Trophoblast cell (in vitro differentiated cells and primary cell): ENCODE measurements around the gene ZNF831.

Experiments
- DNase-seq, 2 donors: peaks; one replicate each; pipeline ENCODE4 v3.0.0-alpha.2; 2016
- H2AFZ ChIP-seq: 2 replicates; pipeline ENCODE4 v1.6.1; 2013; ENCODE audit warnings: low read length, moderate library complexity, mild to moderate bottlenecking; ENCODE audit not compliant: insufficient read depth, poor library complexity
- H2AK5ac ChIP-seq: 2 replicates; pipeline ENCODE4 v1.6.1; 2013; ENCODE audit warnings: mild to moderate bottlenecking, low read length
- H2BK120ac ChIP-seq: 2 replicates; pipeline ENCODE4 v1.6.1; 2013; ENCODE audit warnings: low read length, mild to moderate bottlenecking, moderate library complexity; ENCODE audit not compliant: insufficient read depth, poor library complexity
- H2BK12ac ChIP-seq: 2 replicates; pipeline ENCODE4 v1.6.1; 2013; ENCODE audit warnings: mild to moderate bottlenecking, low read length, moderate library complexity
- H2BK5ac ChIP-seq: 2 replicates; pipeline ENCODE4 v1.6.1; 2013; ENCODE audit warnings: low read length, low read depth, moderate library complexity, mild to moderate bottlenecking; ENCODE audit not compliant: poor library complexity
- H3K14ac ChIP-seq: 2 replicates; pipeline ENCODE4 v1.6.1; 2013; ENCODE audit warnings: mild to moderate bottlenecking, low read length
- H3K18ac ChIP-seq: 2 replicates; pipeline ENCODE4 v1.6.1; 2013; ENCODE audit warnings: mild to moderate bottlenecking, low read length
- H3K23ac ChIP-seq: 2 replicates; pipeline ENCODE4 v1.6.1; 2013; ENCODE audit warnings: low read length
- H3K27ac ChIP-seq: 2 replicates; pipeline ENCODE4 v1.5.1; 2013; ENCODE audit warnings: low read depth, mild to moderate bottlenecking, inconsistent platforms, low read length, moderate library complexity
- H3K27me3 ChIP-seq: 2 replicates; pipeline ENCODE4 v1.6.1; 2013; ENCODE audit warnings: inconsistent platforms, mild to moderate bottlenecking, low read length, moderate library complexity; ENCODE audit not compliant: insufficient read depth
- H3K36me3 ChIP-seq, 2 experiments: 1 replicate in 1 of 2; 2 replicates in 1 of 2; pipeline ENCODE4 v1.6.1; 2013; ENCODE audit warnings: low read length in 2 of 2, mild to moderate bottlenecking in 2 of 2, moderate library complexity in 1 of 2; ENCODE audit not compliant: insufficient read depth in 2 of 2, control insufficient read depth in 1 of 2
- H3K4ac ChIP-seq: 2 replicates; pipeline ENCODE4 v1.6.1; 2013; ENCODE audit warnings: low read depth, mild to moderate bottlenecking, low read length, moderate library complexity
- H3K4me1 ChIP-seq, 2 experiments: 1 replicate in 1 of 2; 2 replicates in 1 of 2; pipeline ENCODE4 v1.6.1; 2013; ENCODE audit warnings: low read length in 2 of 2, mild to moderate bottlenecking in 2 of 2, moderate library complexity in 1 of 2; ENCODE audit not compliant: insufficient read depth in 2 of 2, control insufficient read depth in 1 of 2
- H3K4me2 ChIP-seq: 2 replicates; pipeline ENCODE4 v1.6.1; 2013; ENCODE audit warnings: inconsistent platforms, mild to moderate bottlenecking, low read length, moderate library complexity
- H3K4me3 ChIP-seq: 2 replicates; pipeline ENCODE4 v1.5.1; 2013; ENCODE audit warnings: mild to moderate bottlenecking, low read depth, low read length, inconsistent platforms
- H3K79me1 ChIP-seq: one replicate; pipeline ENCODE4 v1.6.1; 2013; ENCODE audit warnings: low read length
- H3K79me2 ChIP-seq: 2 replicates; pipeline ENCODE4 v1.6.1; 2013; ENCODE audit warnings: low read length, mild to moderate bottlenecking; ENCODE audit not compliant: control insufficient read depth, insufficient read depth, poor library complexity
- H3K9ac ChIP-seq: 2 replicates; pipeline ENCODE4 v1.6.1; 2013; ENCODE audit warnings: mild to moderate bottlenecking, low read length
- H3K9me3 ChIP-seq: 2 replicates; pipeline ENCODE4 v1.6.1; 2013; ENCODE audit warnings: low read depth, mild to moderate bottlenecking, control low read depth, inconsistent platforms, low read length; ENCODE audit not compliant: insufficient read depth
- H4K12ac ChIP-seq: 2 replicates; pipeline ENCODE4 v1.6.1; 2013; ENCODE audit warnings: low read depth, mild to moderate bottlenecking, low read length, moderate library complexity
- H4K8ac ChIP-seq: 2 replicates; pipeline ENCODE4 v1.6.1; 2013; ENCODE audit warnings: low read depth, mild to moderate bottlenecking, low read length, moderate library complexity
- H4K91ac ChIP-seq: one replicate; pipeline ENCODE4 v1.6.1; 2013; ENCODE audit warnings: low read depth, mild to moderate bottlenecking, low read length, moderate library complexity
- WGBS: extraction: QIAGEN DNeasy Blood & Tissue Kit; methylation state at CpG from one replicate; pipeline ENCODE4 v1.1.7; 2013; ENCODE audit warnings: missing lambda C conversion rate; ENCODE audit not compliant: insufficient read length, insufficient coverage; ENCODE audit errors: extremely low coverage; 5-methylcytosine and 5-hydroxymethylcytosine counted together

ZNF831 gene

DNA sequence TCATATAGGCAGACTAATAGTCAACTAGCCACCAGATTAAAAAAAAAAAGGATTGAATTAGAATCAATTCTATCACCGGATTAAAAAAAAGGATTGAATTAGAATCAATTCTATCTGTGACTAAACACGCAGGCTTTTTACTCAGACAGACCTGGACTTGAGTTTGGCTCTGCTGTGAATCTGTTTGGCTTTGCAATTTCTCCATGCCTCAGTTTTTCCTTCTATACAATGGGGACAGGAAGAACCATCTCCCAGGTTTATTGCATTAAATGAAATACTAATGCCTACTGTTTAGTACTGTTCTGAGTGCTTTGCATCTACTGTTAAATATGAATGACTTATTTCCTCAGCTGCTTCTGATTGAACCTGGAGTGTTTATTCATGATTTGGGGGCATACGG, 106.8 kb downstream of the ZNF831 start:
- Histone ChIP-seq H4K91ac (no peak overlapping the region), H2BK120ac (no peak overlapping the region), H2BK12ac (no peak overlapping the region), H3K4me1 (no peaks in the 10 kb centered on the region), H3K23ac (no peak overlapping the region), H3K18ac (no peak overlapping the region), H3K4me2 (no peak overlapping the region), H2AFZ (no peak overlapping the region), H4K12ac (no peak overlapping the region), H2AK5ac (no peak overlapping the region), H3K36me3 (no peaks in the 10 kb centered on the region), H4K8ac (no peak overlapping the region), H3K9ac (no peak overlapping the region), H3K27ac (no peak overlapping the region), H3K27me3 (no peaks in the 10 kb centered on the region), H3K4me3 (no peak overlapping the region), H3K4ac (no peak overlapping the region), H3K79me2 (no peaks in the 10 kb centered on the region), H3K14ac (no peak overlapping the region), H3K79me1 (no peaks in the 10 kb centered on the region), H3K9me3 (no peaks in the 10 kb centered on the region), H2BK5ac (no peak overlapping the region)
- no peak for DNase-seq
- WGBS = no CpG with 5 or more reads among the region's 3 CpGs

DNA sequence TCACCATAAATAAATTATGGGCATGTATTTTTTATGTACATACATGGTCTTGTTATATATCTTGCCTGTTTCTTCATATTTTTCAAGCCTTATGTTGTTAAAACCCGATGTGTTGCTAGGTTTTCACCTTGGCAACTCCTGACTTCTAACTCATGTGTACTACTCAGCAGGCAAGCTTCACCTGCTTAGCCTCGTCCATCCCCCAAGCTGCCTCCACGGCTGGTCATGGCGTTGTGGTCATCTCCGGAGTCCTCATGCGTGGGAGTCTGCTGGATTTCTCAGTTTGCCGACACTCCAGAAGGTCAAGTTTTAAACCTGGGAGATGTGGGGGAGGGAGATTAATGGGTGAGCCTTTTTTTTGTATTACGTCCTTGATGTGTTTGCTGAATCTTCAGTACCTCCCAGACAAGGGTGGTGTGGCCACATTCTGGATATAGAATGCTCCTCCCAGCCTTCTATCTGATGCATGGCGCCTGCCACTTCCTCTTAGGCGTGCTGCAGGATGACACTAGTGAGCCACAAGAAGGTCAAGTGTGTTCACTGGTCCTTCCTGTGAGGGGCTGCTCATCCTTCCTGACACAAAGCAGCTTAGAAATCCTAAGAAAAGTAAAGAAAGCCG, 110.2 kb downstream of the ZNF831 start:
- Histone ChIP-seq H3K9me3 (no peaks in the 10 kb centered on the region), H4K12ac (no peak overlapping the region), H2BK5ac (no peak overlapping the region), H3K79me2 (no peaks in the 10 kb centered on the region), H3K4me1 (no peaks in the 10 kb centered on the region), H2AFZ (no peak overlapping the region), H3K18ac (no peak overlapping the region), H3K27me3 (no peaks in the 10 kb centered on the region), H3K36me3 (no peaks in the 10 kb centered on the region), H3K14ac (no peak overlapping the region), H3K27ac (no peak overlapping the region), H3K4ac (no peak overlapping the region), H3K23ac (no peak overlapping the region), H2BK120ac (no peak overlapping the region), H4K91ac (no peak overlapping the region), H3K79me1 (no peaks in the 10 kb centered on the region), H2AK5ac (no peak overlapping the region), H3K9ac (no peak overlapping the region), H4K8ac (no peak overlapping the region), H3K4me3 (no peak overlapping the region), H3K4me2 (no peak overlapping the region), H2BK12ac (no peak overlapping the region)
- WGBS = no CpG with 5 or more reads among the region's 11 CpGs
- DNase-seq = no peak

DNA sequence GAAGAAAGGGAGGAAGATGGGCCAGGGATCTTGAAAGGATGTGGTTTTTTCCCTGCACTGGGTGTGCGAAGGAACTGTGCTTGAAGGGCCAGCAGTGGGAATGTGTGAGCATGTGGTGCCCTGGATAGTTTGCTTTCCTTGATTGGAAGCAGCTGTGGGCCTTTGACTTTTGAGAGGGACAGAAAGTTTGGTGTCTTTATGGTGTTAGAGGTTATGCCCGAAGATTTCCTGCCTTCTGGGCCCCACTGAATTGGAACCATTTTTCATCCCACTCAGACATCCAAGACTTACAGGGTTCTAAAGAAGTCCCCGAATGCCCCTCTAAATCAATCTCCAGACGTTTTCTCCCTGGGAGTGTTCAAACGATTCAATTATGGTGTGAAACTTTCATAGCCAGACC, 113.3 kb downstream of the ZNF831 start:
- no CpG with 5 or more reads among the region's 5 CpGs for WGBS
- Histone ChIP-seq H2BK120ac (no peak overlapping the region), H4K91ac (no peak overlapping the region)

DNA sequence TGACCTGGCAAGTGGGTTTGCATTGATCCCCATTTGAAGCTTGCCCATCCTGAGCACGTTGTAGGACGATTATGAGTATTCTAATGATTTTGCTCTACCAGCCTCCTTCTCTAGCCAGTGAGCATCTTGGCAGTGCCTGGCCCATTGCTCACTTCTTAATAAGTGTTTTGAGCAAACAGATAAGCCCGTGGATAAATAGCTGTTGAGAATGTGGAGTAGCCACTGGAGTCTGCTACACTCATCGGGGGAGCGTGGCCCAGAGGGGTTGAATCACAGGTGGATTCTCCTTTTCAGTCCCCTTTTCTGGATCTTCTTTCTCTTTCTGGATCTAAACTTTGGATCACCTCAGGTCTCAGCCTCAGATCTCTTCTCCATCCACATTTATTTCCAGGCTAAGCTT, 120.8 kb downstream of the ZNF831 start:
- DNase-seq = no peak
- Histone ChIP-seq H3K36me3 (no peaks in the 10 kb centered on the region), H4K8ac (no peak overlapping the region), H3K27ac (no peak overlapping the region), H3K79me2 (no peaks in the 10 kb centered on the region), H2AK5ac (no peak overlapping the region), H3K18ac (no peak overlapping the region), H2BK120ac (no peak overlapping the region), H4K91ac (no peak overlapping the region), H3K4me2 (no peak overlapping the region), H3K14ac (no peak overlapping the region), H3K27me3 (peaks cover 2% of the 10 kb centered on the region), H3K4me1 (no peaks in the 10 kb centered on the region), H3K23ac (no peak overlapping the region), H3K4me3 (no peak overlapping the region), H4K12ac (no peak overlapping the region), H3K79me1 (no peaks in the 10 kb centered on the region), H3K4ac (no peak overlapping the region), H3K9ac (no peak overlapping the region), H2AFZ (no peak overlapping the region), H2BK5ac (no peak overlapping the region), H3K9me3 (peaks cover 5% of the 10 kb centered on the region), H2BK12ac (no peak overlapping the region)
- WGBS = no CpG with 5 or more reads among the region's 5 CpGs

More for the DNA sequence above, 113.3 kb downstream of the ZNF831 start:
- no peak for DNase-seq
- H3K79me1 ChIP-seq = no peaks in the 10 kb centered on the region
- H4K8ac ChIP-seq = no peak overlapping the region
- H3K23ac ChIP-seq = no peak overlapping the region
- H3K4me1 ChIP-seq = no peaks in the 10 kb centered on the region
- H3K79me2 ChIP-seq = no peaks in the 10 kb centered on the region
- H3K4ac ChIP-seq = no peak overlapping the region
- no peak overlapping the region for H3K14ac ChIP-seq
- H3K27me3 ChIP-seq = peaks cover 2% of the 10 kb centered on the region
- no peak overlapping the region for H3K18ac ChIP-seq
- no peak overlapping the region for H3K9ac ChIP-seq
- no peak overlapping the region for H2AK5ac ChIP-seq
- H3K27ac ChIP-seq = no peak overlapping the region
- no peak overlapping the region for H3K4me2 ChIP-seq
- no peaks in the 10 kb centered on the region for H3K36me3 ChIP-seq
- H3K4me3 ChIP-seq = no peak overlapping the region
- H4K12ac ChIP-seq = no peak overlapping the region
- H2BK5ac ChIP-seq = no peak overlapping the region
- H3K9me3 ChIP-seq = no peaks in the 10 kb centered on the region
- H2BK12ac ChIP-seq = no peak overlapping the region
- no peak overlapping the region for H2AFZ ChIP-seq
